Measurements from ENCODE around the gene HHIP.

DNA sequence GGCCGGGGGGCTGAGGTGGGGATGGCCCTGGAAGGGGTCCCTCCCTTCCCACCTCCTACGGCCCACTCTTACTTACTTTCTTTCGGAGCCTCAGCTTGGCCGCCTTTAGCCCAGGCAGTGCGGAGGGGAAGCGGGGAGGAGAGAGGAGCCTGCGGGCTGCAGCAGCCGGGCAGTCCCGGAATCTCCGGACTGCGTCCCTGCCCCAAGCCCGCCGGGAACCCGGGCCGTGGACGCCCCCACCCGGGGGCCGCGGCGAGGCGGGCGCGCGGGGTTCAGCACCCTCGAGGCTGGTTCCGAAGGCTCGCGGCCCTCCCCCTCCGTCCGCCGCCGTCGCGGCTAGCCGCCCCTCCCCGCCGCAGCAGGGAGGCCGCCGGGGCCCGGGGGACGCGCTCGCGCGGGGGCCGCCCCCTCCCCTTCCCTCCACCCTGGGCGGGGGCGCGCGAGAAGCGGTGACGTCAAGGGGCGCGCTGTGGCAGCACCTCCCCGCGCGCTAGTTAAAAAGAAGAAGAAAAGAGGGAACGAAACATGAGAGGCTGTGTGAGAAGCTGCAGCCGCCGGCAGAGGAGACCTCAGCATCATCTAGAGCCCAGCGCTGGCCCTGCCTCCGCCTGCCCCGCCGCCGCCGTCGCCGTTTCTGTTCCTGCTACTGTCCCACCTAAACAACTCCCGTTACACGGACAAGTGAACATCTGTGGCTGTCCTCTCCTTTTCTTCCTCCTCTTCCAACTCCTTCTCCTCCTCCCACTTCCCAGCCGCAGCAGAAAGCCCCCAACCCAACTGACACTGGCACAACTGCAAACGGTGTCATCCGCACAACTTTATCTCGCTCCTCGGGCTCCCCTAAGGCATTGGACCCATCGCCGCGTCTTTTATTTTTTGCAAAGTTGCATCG is at the start of gene HHIP:
- TF ChIP-seq, protein P1, sequence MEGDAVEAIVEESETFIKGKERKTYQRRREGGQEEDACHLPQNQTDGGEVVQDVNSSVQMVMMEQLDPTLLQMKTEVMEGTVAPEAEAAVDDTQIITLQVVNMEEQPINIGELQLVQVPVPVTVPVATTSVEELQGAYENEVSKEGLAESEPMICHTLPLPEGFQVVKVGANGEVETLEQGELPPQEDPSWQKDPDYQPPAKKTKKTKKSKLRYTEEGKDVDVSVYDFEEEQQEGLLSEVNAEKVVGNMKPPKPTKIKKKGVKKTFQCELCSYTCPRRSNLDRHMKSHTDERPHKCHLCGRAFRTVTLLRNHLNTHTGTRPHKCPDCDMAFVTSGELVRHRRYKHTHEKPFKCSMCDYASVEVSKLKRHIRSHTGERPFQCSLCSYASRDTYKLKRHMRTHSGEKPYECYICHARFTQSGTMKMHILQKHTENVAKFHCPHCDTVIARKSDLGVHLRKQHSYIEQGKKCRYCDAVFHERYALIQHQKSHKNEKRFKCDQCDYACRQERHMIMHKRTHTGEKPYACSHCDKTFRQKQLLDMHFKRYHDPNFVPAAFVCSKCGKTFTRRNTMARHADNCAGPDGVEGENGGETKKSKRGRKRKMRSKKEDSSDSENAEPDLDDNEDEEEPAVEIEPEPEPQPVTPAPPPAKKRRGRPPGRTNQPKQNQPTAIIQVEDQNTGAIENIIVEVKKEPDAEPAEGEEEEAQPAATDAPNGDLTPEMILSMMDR (IDR thresholded peaks at IDR 0.05): no peak
- TF ChIP-seq POLR2A (IDR thresholded peaks at IDR 0.05) (no peak), POLR2AphosphoS5 (IDR thresholded peaks at IDR 0.05; ENCODE audit: insufficient read depth in 1 of 2, low read depth in 1 of 2) (no peak)
